Smooth muscle cell (in vitro differentiated cells): ENCODE measurements around the gene PLB1. TPM values are rescaled to one million over a fixed set of nuclear protein-coding genes. Genes with fewer than 3 reads are reported as not detected.

Source experiments
- DNase-seq: peaks from one replicate; lab custom pipeline; 2025; ENCODE audit not compliant: unreplicated experiment; lab: John Stamatoyannopoulos, UW
- H2AFZ ChIP-seq: fragments of 200-600 bp; sonication (generic); 2 replicates; pipeline ENCODE4 v1.6.0; 2016; ENCODE audit warnings: antibody characterized with exemption, low read depth, mild to moderate bottlenecking
- H3F3A ChIP-seq: fragments of 200-600 bp; sonication (generic); 2 replicates; pipeline ENCODE4 v1.6.0; 2017; ENCODE audit warnings: antibody characterized with exemption, low read depth
- H3K27ac ChIP-seq: fragments of 200-600 bp; sonication (generic); 2 replicates; pipeline ENCODE4 v1.5.1; 2016; ENCODE audit warnings: low read depth, mild to moderate bottlenecking
- H3K27me3 ChIP-seq: fragments of 200-600 bp; sonication (generic); 2 replicates; pipeline ENCODE4 v1.6.1; 2016; ENCODE audit warnings: low read depth, mild to moderate bottlenecking
- H3K36me3 ChIP-seq: fragments of 200-600 bp; sonication (generic); 2 replicates; pipeline ENCODE4 v1.5.1; 2016; ENCODE audit warnings: low read depth
- H3K4me1 ChIP-seq: fragments of 200-600 bp; sonication (generic); 2 replicates; pipeline ENCODE4 v1.5.1; 2016; ENCODE audit warnings: low read depth
- H3K4me2 ChIP-seq: fragments of 200-600 bp; sonication (generic); 2 replicates; pipeline ENCODE4 v1.6.0; 2016; ENCODE audit warnings: mild to moderate bottlenecking
- H3K4me3 ChIP-seq: fragments of 200-600 bp; sonication (generic); 2 replicates; pipeline ENCODE4 v1.5.1; 2016; ENCODE audit warnings: mild to moderate bottlenecking
- H3K79me2 ChIP-seq: fragments of 200-600 bp; sonication (generic); 2 replicates; pipeline ENCODE4 v1.6.0; 2016; ENCODE audit warnings: low read depth, mild to moderate bottlenecking
- H3K9ac ChIP-seq: fragments of 200-600 bp; sonication (generic); 2 replicates; pipeline ENCODE4 v1.6.0; 2016; ENCODE audit warnings: low read depth
- H3K9me3 ChIP-seq: fragments of 200-600 bp; sonication (generic); replicated peaks from 2 replicates; pipeline ENCODE4 v1.5.1; 2016; ENCODE audit warnings: low read depth
- H4K20me1 ChIP-seq: fragments of 200-600 bp; sonication (generic); 2 replicates; pipeline ENCODE4 v1.6.0; 2016; ENCODE audit warnings: low read depth
- whole genome bisulfite sequencing: methylation state at CpG from one replicate; pipeline ENCODE4 v1.1.7; 2016; ENCODE audit warnings: low lambda C conversion rate; 5-methylcytosine and 5-hydroxymethylcytosine counted together
- polyA plus RNA-seq: library from polyadenylated mRNA; unstranded; fragments of >200 nt; fragmentation: Nextera tagmentation; extraction: Ambion mirVana; gene quantifications from 2 replicates; pipeline ENCODE4 v1.2.1, GENCODE V29; 2016
- total RNA-seq: library from RNA; depleted of rRNA; stranded (reverse); fragments of >200 nt; gene quantifications from 2 replicates; pipeline ENCODE4 v1.2.3, GENCODE V29; 2014
- TF ChIP-seq, protein P1 (sequence below): fragments of 200-600 bp; sonication (generic); IDR thresholded peaks from 2 replicates; pipeline ENCODE4 v1.5.1; 2017; ENCODE audit warnings: borderline replicate concordance, mild to moderate bottlenecking, antibody characterized with exemption; ENCODE audit not compliant: insufficient read depth, poor library complexity, severe bottlenecking

PLB1 gene
- total and polyA plus RNA-seq, 2 experiments from 2014 or later = 0.75 to 8.7 TPM

DNA sequence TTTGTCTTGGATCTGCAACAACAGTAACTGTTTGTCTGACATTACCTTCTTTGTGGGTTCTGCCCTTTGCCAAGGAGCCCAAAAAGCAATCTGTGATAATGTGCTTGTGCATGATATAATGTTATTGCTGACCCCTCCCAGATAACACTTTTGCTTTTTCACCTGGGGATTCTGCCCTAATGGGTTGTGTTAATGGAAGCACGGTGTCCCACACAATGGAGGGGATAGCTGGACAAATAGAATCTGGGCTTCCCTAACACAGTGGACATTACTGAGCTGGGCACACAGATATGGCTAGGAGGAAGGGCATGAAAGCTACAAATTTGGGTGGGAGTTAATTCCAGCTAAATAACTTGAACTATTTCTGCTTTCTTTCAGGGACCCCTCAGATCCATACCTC, 20.6 kb downstream of the PLB1 start:
- TF ChIP-seq, protein P1, sequence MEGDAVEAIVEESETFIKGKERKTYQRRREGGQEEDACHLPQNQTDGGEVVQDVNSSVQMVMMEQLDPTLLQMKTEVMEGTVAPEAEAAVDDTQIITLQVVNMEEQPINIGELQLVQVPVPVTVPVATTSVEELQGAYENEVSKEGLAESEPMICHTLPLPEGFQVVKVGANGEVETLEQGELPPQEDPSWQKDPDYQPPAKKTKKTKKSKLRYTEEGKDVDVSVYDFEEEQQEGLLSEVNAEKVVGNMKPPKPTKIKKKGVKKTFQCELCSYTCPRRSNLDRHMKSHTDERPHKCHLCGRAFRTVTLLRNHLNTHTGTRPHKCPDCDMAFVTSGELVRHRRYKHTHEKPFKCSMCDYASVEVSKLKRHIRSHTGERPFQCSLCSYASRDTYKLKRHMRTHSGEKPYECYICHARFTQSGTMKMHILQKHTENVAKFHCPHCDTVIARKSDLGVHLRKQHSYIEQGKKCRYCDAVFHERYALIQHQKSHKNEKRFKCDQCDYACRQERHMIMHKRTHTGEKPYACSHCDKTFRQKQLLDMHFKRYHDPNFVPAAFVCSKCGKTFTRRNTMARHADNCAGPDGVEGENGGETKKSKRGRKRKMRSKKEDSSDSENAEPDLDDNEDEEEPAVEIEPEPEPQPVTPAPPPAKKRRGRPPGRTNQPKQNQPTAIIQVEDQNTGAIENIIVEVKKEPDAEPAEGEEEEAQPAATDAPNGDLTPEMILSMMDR = no peak
- H3K27ac ChIP-seq = no peak overlapping the region

DNA sequence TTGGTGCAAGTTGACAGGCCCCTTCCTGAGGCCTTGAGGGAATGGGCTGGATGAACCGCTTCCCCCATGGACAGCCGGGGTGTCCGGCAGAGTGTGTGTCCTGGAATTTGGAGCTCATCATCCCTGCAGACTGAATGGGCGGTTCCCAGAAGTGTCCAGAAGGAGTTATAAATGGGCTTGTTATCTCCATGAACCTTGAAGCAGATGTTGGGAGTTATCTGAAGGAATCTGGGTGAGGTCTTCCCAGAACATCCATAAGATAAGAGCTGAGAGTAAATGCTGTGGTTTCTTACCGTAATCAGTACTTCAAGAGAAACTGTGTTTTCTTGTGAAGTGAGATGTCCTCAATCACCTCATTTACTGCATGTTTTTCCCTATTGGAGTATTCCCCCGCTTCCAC, 21.1 kb downstream of the PLB1 start:
- Histone ChIP-seq H3K4me3 (no peak overlapping the region), H3K36me3 (no peaks in the 10 kb centered on the region), H2AFZ (no peak overlapping the region), H3K27me3 (no peaks in the 10 kb centered on the region), H3K79me2 (no peaks in the 10 kb centered on the region), H3K4me2 (no peak overlapping the region), H3K9me3 (no peaks in the 10 kb centered on the region), H3K27ac (no peak overlapping the region), H3F3A (no peaks in the 10 kb centered on the region), H3K4me1 (no peaks in the 10 kb centered on the region), H3K9ac (no peak overlapping the region), H4K20me1 (no peaks in the 10 kb centered on the region)
- TF ChIP-seq, protein P1 = no peak
- no peak for DNase-seq
- WGBS = 67% methylated on average over 6 of the region's 6 CpGs

More for the DNA sequence above, 20.6 kb downstream of the PLB1 start:
- no peaks in the 10 kb centered on the region for H3F3A ChIP-seq
- H3K4me3 ChIP-seq = no peak overlapping the region
- H3K27me3 ChIP-seq = no peaks in the 10 kb centered on the region
- H2AFZ ChIP-seq = no peak overlapping the region
- no peaks in the 10 kb centered on the region for H3K79me2 ChIP-seq
- WGBS = 100% methylated on average over 1 of the region's 1 CpG
- H3K36me3 ChIP-seq = no peaks in the 10 kb centered on the region
- no peaks in the 10 kb centered on the region for H4K20me1 ChIP-seq
- no peak overlapping the region for H3K4me2 ChIP-seq
- no peaks in the 10 kb centered on the region for H3K9me3 ChIP-seq
- no peaks in the 10 kb centered on the region for H3K4me1 ChIP-seq
- no peak overlapping the region for H3K9ac ChIP-seq
- no peak for DNase-seq

DNA sequence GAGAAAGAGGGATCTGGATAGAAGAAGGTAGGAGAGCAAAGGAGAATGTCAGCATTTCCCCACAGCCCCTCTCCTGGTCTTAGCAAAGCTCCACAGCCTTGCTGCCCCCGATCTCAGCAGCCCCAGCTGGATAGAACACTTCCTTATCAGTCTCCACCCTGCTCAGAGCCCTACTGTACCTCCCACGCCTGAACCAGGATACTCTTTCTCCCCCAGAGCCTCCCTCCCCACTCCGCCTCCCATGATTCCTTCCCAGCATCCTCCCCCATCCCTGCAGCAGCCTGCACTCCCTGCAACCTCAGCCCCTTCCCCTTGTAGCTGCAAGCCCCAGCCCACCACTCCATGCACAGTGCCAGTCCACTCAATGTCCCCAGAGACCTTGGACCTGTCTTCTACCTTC, 25.8 kb downstream of the PLB1 start:
- H3K4me1 ChIP-seq = no peaks in the 10 kb centered on the region
- no peak overlapping the region for H3K4me3 ChIP-seq
- no peaks in the 10 kb centered on the region for H3K36me3 ChIP-seq
- no peak for DNase-seq
- no peak overlapping the region for H3K9ac ChIP-seq
- no peaks in the 10 kb centered on the region for H3K9me3 ChIP-seq
- no peaks in the 10 kb centered on the region for H3F3A ChIP-seq
- TF ChIP-seq, protein P1 = no peak
- H2AFZ ChIP-seq = no peak overlapping the region
- no peak overlapping the region for H3K27ac ChIP-seq
- H4K20me1 ChIP-seq = no peaks in the 10 kb centered on the region
- no peaks in the 10 kb centered on the region for H3K79me2 ChIP-seq
- WGBS = 59% methylated on average over 3 of the region's 3 CpGs
- peaks cover 6% of the 10 kb centered on the region for H3K27me3 ChIP-seq
- H3K4me2 ChIP-seq = no peak overlapping the region

DNA sequence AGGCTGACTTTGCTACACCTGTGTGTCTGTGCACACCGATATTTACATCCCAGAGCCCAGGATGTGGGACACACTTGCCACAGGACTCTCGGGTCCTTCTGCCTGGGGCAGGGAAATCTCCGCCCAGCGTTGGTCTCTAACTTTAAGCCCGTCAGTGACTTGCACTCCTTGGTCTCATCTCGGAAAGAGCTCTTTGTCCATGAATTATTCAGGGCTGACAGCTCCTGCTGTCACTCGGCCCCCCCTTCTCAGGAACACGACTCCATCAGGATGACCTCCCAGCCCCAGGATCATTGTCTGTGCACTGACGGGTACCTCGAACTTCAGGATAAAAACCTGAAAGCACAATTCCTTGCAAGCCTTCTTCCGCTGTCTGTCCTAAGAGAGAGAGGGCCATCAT, 26.6 kb downstream of the PLB1 start:
- DNase-seq = no peak
- 79% methylated on average over 11 of the region's 11 CpGs for WGBS
- Histone ChIP-seq H3K4me1 (no peaks in the 10 kb centered on the region), H3K4me2 (no peak overlapping the region), H3K27ac (no peak overlapping the region), H4K20me1 (no peaks in the 10 kb centered on the region), H3K9me3 (no peaks in the 10 kb centered on the region), H3K4me3 (no peak overlapping the region), H3K79me2 (no peaks in the 10 kb centered on the region), H3K36me3 (no peaks in the 10 kb centered on the region), H3K27me3 (peaks cover 6% of the 10 kb centered on the region), H3F3A (no peaks in the 10 kb centered on the region), H2AFZ (no peak overlapping the region), H3K9ac (no peak overlapping the region)
- TF ChIP-seq, protein P1 = no peak
